Esophagus squamous epithelium (tissue), 4 donors: ENCODE measurements around the gene MATN3.
"Not testable (repeated sequence)": the region's sequence is repeated elsewhere in the genome, so short reads cannot be mapped to it uniquely, and the experiment has no call there.

Experiments used
- CTCF ChIP-seq, 6 experiments: fragments of 450-650 bp in 4 of 6; fragments of 200-600 bp in 2 of 6; sonication (generic) in 2 of 6; IDR thresholded peaks; one replicate each; pipeline ENCODE4 v1.5.1; 2016 to 2019; ENCODE audit warnings: antibody characterized with exemption in 6 of 6, mild to moderate bottlenecking in 4 of 6, moderate library complexity in 4 of 6
- POLR2A ChIP-seq, 4 donors: fragments of 450-650 bp; IDR thresholded peaks; one replicate each; pipeline ENCODE4 v1.6.1; 2017; ENCODE audit warnings: antibody characterized with exemption in 4 of 4, mild to moderate bottlenecking in 4 of 4, moderate library complexity in 3 of 4

GRCh38 chr2:20045712-20046292, 33.3 kb upstream of the MATN3 start:
- TF ChIP-seq CTCF, POLR2A (IDR thresholded peaks at IDR 0.05): not testable (repeated sequence)
